HTERT RPE-1 (cell line): Measurements from ENCODE around the gene MAPT.
"Not testable (repeated sequence)": the region's sequence is repeated elsewhere in the genome, so short reads cannot be mapped to it uniquely, and the experiment has no call there.

ENCODE experiments used
- in situ Hi-C: fragments of 300-500 bp; cut with MboI; formaldehyde crosslinking; loops from 4 replicates; pipeline ENCODE4 v1.14.3; 2020; ENCODE audit warnings: low sequenced_read_pairs

The MAPT gene

DNA sequence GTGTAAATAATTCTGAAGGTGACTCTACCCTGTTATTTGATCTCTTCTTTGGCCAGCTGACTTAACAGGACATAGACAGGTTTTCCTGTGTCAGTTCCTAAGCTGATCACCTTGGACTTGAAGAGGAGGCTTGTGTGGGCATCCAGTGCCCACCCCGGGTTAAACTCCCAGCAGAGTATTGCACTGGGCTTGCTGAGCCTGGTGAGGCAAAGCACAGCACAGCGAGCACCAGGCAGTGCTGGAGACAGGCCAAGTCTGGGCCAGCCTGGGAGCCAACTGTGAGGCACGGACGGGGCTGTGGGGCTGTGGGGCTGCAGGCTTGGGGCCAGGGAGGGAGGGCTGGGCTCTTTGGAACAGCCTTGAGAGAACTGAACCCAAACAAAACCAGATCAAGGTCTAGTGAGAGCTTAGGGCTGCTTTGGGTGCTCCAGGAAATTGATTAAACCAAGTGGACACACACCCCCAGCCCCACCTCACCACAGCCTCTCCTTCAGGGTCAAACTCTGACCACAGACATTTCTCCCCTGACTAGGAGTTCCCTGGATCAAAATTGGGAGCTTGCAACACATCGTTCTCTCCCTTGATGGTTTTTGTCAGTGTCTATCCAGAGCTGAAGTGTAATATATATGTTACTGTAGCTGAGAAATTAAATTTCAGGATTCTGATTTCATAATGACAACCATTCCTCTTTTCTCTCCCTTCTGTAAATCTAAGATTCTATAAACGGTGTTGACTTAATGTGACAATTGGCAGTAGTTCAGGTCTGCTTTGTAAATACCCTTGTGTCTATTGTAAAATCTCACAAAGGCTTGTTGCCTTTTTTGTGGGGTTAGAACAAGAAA, 109.8 kb downstream of the MAPT start:
- in situ Hi-C loops: no loop called here

DNA sequence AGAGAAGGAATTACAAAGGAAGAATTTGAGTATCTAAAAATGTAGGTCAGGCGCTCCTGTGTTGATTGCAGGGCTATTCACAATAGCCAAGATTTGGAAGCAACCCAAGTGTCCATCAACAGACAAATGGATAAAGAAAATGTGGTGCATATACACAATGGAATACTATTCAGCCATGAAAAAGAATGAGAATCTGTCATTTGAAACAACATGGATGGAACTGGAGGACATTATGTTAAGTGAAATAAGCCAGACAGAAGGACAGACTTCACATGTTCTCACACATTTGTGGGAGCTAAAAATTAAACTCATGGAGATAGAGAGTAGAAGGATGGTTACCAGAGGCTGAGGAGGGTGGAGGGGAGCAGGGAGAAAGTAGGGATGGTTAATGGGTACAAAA, 111.7 kb downstream of the MAPT start:
- in situ Hi-C loops: not testable (repeated sequence)

DNA sequence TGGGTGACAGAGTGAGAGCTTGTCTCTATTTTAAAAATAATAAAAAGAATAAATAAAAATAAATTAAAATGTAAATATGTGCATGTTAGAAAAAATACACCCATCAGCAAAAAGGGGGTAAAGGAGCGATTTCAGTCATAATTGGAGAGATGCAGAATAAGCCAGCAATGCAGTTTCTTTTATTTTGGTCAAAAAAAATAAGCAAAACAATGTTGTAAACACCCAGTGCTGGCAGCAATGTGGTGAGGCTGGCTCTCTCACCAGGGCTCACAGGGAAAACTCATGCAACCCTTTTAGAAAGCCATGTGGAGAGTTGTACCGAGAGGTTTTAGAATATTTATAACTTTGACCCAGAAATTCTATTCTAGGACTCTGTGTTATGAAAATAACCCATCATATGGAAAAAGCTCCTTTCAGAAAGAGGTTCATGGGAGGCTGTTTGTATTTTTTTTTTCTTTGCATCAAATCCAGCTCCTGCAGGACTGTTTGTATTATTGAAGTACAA, 113.2 kb downstream of the MAPT start:
- in situ Hi-C loops: no loop called here

DNA sequence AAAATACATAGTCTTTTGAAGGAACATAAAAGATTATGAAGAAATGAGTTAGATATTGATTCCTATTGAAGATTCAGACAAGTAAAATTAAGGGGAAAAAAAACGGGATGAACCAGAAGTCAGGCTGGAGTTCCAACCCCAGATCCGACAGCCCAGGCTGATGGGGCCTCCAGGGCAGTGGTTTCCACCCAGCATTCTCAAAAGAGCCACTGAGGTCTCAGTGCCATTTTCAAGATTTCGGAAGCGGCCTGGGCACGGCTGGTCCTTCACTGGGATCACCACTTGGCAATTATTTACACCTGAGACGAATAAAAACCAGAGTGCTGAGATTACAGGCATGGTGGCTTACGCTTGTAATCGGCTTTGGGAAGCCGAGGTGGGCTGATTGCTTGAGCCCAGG, 114.2 kb downstream of the MAPT start:
- in situ Hi-C loops: no loop called here

DNA sequence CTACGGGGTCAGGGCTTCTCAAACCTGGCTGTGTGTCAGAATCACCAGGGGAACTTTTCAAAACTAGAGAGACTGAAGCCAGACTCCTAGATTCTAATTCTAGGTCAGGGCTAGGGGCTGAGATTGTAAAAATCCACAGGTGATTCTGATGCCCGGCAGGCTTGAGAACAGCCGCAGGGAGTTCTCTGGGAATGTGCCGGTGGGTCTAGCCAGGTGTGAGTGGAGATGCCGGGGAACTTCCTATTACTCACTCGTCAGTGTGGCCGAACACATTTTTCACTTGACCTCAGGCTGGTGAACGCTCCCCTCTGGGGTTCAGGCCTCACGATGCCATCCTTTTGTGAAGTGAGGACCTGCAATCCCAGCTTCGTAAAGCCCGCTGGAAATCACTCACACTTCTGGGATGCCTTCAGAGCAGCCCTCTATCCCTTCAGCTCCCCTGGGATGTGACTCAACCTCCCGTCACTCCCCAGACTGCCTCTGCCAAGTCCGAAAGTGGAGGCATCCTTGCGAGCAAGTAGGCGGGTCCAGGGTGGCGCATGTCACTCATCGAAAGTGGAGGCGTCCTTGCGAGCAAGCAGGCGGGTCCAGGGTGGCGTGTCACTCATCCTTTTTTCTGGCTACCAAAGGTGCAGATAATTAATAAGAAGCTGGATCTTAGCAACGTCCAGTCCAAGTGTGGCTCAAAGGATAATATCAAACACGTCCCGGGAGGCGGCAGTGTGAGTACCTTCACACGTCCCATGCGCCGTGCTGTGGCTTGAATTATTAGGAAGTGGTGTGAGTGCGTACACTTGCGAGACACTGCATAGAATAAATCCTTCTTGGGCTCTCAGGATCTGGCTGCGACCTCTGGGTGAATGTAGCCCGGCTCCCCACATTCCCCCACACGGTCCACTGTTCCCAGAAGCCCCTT, 115.6 kb downstream of the MAPT start:
- in situ Hi-C loops: no loop called here

DNA sequence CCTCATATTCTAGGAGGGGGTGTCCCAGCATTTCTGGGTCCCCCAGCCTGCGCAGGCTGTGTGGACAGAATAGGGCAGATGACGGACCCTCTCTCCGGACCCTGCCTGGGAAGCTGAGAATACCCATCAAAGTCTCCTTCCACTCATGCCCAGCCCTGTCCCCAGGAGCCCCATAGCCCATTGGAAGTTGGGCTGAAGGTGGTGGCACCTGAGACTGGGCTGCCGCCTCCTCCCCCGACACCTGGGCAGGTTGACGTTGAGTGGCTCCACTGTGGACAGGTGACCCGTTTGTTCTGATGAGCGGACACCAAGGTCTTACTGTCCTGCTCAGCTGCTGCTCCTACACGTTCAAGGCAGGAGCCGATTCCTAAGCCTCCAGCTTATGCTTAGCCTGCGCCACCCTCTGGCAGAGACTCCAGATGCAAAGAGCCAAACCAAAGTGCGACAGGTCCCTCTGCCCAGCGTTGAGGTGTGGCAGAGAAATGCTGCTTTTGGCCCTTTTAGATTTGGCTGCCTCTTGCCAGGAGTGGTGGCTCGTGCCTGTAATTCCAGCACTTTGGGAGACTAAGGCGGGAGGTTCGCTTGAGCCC, 116.3 kb downstream of the MAPT start:
- in situ Hi-C loops: no loop called here

DNA sequence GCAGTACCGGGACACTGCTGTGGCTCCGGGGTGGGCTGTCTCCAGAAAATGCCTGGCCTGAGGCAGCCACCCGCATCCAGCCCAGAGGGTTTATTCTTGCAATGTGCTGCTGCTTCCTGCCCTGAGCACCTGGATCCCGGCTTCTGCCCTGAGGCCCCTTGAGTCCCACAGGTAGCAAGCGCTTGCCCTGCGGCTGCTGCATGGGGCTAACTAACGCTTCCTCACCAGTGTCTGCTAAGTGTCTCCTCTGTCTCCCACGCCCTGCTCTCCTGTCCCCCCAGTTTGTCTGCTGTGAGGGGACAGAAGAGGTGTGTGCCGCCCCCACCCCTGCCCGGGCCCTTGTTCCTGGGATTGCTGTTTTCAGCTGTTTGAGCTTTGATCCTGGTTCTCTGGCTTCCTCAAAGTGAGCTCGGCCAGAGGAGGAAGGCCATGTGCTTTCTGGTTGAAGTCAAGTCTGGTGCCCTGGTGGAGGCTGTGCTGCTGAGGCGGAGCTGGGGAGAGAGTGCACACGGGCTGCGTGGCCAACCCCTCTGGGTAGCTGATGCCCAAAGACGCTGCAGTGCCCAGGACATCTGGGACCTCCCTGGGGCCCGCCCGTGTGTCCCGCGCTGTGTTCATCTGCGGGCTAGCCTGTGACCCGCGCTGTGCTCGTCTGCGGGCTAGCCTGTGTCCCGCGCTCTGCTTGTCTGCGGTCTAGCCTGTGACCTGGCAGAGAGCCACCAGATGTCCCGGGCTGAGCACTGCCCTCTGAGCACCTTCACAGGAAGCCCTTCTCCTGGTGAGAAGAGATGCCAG, 117.6 kb downstream of the MAPT start:
- in situ Hi-C loops: no loop called here

DNA sequence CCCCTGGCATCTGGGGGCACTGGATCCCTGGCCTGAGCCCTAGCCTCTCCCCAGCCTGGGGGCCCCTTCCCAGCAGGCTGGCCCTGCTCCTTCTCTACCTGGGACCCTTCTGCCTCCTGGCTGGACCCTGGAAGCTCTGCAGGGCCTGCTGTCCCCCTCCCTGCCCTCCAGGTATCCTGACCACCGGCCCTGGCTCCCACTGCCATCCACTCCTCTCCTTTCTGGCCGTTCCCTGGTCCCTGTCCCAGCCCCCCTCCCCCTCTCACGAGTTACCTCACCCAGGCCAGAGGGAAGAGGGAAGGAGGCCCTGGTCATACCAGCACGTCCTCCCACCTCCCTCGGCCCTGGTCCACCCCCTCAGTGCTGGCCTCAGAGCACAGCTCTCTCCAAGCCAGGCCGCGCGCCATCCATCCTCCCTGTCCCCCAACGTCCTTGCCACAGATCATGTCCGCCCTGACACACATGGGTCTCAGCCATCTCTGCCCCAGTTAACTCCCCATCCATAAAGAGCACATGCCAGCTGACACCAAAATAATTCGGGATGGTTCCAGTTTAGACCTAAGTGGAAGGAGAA, 118.2 kb downstream of the MAPT start:
- in situ Hi-C loops: no loop called here

DNA sequence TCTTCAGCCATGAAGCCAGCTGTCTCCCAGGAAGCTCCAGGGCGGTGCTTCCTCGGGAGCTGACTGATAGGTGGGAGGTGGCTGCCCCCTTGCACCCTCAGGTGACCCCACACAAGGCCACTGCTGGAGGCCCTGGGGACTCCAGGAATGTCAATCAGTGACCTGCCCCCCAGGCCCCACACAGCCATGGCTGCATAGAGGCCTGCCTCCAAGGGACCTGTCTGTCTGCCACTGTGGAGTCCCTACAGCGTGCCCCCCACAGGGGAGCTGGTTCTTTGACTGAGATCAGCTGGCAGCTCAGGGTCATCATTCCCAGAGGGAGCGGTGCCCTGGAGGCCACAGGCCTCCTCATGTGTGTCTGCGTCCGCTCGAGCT, 118.8 kb downstream of the MAPT start:
- in situ Hi-C loops: no loop called here

DNA sequence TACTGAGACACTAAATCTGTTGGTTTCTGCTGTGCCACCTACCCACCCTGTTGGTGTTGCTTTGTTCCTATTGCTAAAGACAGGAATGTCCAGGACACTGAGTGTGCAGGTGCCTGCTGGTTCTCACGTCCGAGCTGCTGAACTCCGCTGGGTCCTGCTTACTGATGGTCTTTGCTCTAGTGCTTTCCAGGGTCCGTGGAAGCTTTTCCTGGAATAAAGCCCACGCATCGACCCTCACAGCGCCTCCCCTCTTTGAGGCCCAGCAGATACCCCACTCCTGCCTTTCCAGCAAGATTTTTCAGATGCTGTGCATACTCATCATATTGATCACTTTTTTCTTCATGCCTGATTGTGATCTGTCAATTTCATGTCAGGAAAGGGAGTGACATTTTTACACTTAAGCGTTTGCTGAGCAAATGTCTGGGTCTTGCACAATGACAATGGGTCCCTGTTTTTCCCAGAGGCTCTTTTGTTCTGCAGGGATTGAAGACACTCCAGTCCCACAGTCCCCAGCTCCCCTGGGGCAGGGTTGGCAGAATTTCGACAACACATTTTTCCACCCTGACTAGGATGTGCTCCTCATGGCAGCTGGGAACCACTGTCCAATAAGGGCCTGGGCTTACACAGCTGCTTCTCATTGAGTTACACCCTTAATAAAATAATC, 119.3 kb downstream of the MAPT start:
- in situ Hi-C loops: no loop called here

DNA sequence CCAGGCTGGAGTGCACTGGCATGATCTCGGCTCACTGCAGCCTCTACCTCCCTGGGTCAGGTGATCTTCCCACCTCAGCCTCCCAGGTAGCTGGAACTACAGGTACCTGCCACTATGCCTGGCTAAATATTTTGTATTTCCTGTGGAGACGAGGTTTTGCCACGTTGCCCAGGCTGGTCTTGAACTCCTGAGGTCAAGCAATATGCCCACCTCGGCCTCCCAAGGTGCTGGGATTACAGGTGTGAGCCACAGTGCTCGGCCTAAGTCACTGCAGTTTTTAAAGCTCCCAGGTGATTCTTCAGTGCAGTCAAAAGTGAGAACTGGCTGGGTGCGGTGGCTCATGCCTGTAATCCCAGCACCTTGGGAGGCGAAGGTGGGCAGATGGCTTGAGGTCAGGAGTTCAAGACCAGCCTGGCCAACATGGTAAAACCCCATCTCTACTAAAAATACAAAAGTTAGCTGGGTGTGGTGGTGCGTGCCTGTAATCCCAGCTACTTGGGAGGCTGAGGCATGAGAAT, 125.1 kb downstream of the MAPT start:
- in situ Hi-C loops: not testable (repeated sequence)

DNA sequence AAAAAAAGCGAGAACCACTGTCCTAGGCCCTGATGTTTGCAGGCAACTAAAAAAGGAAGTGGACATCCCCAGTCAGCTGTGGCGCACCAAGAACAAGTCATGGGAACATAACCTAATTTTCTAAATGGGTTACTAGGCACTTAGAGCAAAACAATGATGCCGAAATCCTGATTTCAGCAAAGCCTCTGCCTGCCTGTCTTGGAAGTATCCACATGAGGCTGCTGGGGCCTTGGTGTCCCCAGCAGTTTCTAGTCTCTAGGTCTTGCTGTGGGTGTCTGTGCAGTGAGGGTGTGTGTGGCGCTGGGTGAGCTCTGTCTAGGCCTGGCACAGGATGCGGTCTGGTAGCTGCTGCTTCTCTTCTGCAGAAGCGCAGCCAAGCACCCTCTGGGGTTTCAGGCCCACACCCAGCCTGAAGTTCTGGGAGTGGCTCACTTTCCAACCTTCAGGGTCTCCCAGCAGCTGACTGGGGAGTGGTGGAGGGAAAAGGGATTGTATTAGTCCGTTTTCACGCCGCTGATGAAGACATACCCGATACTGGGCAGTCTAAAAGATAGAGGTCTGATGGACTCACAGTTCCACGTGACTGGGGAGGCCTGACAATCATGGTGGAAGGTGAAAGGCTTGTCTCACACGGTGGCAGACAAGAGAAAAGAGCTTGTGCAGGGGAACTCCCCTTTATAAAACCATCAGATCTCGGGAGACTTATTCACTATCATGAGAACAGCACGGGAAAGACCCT, 125.8 kb downstream of the MAPT start:
- in situ Hi-C loops: no loop called here

DNA sequence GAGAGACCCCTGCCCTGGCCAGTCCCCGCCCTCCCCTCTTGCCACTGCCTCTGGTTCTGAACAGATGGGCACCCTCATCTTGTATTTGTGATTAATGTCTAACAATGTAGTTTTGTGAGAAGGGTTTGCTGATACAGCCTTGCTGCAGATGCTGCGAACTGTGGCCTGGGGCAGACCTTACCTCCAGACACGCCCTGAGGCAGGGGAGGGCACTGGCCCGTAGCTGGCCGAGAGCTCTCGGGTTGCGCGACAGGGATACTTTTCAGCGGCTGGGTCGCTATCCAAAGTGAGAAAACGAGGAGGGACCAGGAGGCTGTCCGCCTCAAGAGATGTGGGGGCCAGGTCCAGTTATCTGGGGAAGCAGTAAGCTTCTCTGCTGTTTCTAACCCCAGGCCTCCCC, 126.6 kb downstream of the MAPT start:
- in situ Hi-C loops: no loop called here

DNA sequence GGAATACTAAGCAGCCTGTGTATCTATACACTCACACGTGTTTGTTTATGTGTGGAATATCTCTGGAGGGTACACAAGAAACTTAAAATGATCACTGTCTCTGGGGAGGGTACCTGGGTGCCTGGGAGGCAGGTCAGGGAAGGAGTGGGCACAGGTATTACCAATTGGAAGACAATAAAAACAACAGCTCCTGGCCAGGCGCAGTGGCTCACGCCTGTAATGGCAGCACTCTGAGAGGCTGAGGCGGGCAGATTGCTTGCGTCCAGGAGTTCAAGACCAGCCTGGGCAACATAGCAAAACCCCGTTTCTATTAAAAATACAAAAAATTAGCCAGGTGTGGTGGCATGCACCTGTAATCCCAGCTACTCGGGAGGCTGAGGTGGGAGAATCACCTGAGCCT, 129.0 kb downstream of the MAPT start:
- in situ Hi-C loops: not testable (repeated sequence)

DNA sequence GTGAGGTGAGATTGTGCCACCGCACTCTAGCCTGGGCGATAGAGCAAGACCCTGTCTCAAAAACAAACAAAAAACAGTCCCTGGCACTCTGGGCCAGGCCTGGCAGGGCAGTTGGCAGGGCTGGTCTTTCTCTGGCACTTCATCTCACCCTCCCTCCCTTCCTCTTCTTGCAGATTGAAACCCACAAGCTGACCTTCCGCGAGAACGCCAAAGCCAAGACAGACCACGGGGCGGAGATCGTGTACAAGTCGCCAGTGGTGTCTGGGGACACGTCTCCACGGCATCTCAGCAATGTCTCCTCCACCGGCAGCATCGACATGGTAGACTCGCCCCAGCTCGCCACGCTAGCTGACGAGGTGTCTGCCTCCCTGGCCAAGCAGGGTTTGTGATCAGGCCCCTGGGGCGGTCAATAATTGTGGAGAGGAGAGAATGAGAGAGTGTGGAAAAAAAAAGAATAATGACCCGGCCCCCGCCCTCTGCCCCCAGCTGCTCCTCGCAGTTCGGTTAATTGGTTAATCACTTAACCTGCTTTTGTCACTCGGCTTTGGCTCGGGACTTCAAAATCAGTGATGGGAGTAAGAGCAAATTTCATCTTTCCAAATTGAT, 129.5 kb downstream of the MAPT start:
- in situ Hi-C loops: no loop called here

DNA sequence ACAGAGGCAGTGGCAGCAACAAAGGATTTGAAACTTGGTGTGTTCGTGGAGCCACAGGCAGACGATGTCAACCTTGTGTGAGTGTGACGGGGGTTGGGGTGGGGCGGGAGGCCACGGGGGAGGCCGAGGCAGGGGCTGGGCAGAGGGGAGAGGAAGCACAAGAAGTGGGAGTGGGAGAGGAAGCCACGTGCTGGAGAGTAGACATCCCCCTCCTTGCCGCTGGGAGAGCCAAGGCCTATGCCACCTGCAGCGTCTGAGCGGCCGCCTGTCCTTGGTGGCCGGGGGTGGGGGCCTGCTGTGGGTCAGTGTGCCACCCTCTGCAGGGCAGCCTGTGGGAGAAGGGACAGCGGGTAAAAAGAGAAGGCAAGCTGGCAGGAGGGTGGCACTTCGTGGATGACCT, 130.2 kb downstream of the MAPT start:
- in situ Hi-C loops: no loop called here

DNA sequence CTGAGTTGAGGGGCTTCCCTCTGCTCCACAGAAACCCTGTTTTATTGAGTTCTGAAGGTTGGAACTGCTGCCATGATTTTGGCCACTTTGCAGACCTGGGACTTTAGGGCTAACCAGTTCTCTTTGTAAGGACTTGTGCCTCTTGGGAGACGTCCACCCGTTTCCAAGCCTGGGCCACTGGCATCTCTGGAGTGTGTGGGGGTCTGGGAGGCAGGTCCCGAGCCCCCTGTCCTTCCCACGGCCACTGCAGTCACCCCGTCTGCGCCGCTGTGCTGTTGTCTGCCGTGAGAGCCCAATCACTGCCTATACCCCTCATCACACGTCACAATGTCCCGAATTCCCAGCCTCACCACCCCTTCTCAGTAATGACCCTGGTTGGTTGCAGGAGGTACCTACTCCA, 130.7 kb downstream of the MAPT start:
- in situ Hi-C loops: no loop called here

DNA sequence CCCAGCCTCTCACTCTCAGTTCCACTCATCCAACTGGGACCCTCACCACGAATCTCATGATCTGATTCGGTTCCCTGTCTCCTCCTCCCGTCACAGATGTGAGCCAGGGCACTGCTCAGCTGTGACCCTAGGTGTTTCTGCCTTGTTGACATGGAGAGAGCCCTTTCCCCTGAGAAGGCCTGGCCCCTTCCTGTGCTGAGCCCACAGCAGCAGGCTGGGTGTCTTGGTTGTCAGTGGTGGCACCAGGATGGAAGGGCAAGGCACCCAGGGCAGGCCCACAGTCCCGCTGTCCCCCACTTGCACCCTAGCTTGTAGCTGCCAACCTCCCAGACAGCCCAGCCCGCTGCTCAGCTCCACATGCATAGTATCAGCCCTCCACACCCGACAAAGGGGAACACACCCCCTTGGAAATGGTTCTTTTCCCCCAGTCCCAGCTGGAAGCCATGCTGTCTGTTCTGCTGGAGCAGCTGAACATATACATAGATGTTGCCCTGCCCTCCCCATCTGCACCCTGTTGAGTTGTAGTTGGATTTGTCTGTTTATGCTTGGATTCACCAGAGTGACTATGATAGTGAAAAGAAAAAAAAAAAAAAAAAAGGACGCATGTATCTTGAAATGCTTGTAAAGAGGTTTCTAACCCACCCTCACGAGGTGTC, 131.3 kb downstream of the MAPT start:
- in situ Hi-C loops: no loop called here
